ENCODE data around the gene IFNA5.
A peak's percentile ranks its signal among the peaks of the same experiment; 100 is the strongest.

IFNA5 gene

DNA sequence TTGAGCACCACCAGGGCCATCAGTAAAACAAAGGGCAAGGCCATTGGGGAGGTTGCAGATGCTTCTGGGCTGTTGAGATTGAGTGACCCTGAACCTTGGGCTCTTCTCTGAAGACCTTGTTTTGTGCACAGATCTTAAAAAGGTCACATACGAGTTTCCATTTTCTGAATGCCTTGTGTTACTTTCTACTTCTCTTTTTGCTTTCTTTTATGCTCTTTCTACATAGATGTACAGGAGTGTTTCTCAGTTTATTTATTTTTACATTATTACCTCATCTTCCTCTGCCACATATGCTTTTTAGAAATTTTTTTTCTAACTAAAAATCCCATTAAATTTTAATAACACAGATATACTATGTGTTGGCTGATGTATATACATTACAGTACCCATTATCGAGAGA, at the start of gene IFNA5:
IFNA5 (minus strand) TSS at position 101 of the 400 bp plus-strand sequence; CDS start at position 44, 57 bp downstream.
- DNase-seq = no peak

DNA sequence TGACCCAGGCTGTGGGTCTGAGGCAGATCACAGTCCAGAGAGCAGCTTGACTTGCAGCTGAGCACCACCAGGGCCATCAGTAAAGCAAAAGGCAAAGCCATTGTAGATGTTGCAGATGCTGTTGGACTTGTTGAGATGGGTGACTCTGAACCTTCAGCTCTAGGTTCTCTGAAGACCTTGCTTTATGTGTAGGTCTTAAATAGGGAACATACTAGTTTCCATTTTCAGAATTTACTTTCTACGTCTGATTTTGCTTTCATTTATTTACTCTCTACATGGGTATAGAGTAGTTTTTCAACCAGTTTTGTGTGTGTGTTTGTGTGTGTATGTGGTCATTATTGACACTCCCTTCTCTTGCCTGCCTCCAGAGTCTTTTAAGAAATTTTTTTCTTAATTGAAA, 45.7 kb upstream of the IFNA5 start, which contains the start of gene IFNA6:
IFNA6 (minus strand) TSS at position 101 of the 400 bp plus-strand sequence; CDS start at position 101, 0 bp downstream.
- DNase-seq = no peak

DNA sequence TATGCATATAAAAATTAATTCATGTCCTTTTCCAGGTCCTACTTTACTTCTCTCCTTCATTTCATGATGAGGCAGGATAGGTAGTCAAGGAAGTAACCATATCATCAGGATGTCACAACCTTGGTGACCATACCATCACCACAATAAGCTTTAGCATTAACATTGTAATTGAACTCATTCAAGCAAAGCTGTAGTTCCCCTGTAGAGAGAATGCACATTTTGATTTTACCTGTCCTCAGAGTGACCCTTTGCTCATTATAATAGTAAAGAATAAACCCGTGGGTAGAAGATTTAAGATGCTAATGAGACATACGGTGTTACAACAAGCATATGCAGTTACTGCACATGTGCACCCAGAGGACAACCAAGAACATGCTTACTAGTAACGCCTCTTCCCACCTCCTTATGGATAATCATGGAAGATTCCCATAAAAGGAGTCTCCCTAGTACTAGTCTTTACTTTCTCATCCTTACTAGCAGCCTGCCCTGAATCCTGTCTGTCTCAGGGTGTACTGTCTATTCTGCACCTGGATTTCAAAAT, 43.4 kb upstream of the IFNA5 start:
- DNase-seq = no peak

DNA sequence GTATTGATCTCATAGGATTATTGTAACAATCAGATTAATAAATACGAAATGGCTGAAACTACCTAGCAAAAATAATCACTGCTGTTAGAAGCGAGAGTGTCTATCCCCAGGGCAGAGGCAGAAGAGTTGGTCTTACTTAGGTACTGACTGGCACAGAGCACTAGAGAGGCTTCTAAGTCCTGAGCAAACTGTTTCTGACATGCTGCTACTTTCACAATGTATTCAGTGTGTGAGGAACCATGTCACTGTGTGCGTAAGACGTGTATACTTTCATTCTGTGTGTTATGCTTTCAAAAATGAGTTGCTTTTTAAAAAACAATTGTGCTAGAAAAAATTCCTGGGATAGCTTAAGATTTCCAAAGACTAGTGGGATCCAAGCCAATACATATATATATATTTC, 35.6 kb upstream of the IFNA5 start:
- no peak for DNase-seq

DNA sequence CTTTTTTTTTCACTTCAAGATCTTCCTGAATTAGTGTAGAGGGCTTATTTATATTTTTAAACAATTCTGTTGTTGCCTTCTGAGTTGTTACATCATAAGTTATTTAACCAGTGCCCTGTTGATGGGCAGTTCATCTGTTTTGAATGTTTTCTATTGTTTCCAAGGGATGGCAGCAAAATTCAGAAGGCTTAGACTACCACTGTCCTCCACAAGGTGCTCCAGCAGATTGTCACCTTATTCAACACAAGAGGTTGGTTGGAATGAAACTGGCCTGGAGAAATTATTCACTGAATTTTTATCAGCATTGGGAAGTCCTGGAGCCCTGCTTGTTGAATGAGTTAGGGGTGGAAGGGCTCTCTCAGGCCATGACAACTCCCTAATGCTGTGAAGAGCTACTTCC, 31.3 kb upstream of the IFNA5 start:
- DNase-seq = no peak

DNA sequence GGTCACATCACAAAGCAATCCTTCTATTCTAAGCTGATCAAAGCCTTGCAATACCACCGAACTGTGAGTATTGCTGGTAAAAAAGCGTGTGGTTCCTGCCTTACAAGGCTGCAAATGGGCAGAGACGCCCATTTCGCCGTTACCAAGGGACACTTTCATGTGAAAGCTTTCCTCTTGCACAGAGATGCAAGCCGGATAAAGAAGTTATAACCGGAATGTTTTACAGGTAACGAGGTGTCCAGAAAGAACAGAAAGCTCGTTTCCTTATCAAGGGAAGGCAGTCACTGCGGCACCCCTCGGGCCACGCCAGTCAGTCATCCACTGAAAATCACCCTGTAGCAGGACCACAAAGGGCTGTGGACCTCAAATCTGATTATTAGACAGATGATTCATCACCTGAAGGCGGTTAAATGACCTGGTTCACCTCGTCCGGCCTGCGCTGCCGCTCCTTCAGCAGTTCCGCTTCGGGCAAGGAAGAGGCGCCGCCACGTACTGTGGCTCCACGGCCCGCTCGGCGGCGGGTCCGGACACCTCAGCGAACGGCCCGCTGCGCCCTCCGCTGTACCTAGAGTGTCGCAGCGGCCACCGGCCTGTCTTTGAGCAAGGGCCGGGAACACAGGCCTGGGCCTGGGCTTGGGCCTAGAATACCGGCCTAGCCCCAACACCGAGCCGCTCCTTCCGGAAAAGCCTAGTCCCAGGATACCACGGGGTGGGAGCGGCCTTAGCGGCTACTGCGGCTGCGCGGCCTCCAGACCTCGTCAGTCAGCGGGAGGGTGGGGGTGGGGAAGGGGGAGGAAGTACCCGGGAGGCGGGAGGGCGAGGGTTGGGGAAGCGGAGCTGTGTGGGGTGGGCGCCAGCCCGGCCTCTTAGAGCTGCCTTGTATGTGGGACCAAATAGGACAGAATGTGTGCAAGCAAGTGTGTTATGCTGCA, 29.9 kb upstream of the IFNA5 start, which contains the start of gene KLHL9:
KLHL9 (minus strand) TSS at position 704 of the 932 bp plus-strand sequence; CDS start at position 159, 545 bp downstream.
- DNase-seq = peak; percentile 76

DNA sequence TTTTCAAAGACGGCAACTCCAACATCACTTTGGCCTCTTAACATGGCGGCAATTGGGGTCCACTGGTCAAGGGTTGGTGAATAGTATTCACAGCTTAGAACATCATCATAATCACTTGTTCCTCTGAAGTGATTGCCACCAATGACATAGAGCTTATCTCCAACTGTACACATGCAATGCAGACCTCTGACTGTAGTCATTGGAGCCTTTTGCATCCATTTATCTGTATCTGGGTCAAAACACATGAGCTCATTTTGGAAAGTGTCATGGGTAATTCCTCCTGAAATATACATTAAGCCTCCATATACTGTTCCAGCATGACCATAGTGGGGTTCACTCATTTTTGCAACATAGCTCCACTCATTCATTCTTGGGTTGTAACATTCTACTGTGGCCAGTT, 28.1 kb upstream of the IFNA5 start:
- no peak for DNase-seq

DNA sequence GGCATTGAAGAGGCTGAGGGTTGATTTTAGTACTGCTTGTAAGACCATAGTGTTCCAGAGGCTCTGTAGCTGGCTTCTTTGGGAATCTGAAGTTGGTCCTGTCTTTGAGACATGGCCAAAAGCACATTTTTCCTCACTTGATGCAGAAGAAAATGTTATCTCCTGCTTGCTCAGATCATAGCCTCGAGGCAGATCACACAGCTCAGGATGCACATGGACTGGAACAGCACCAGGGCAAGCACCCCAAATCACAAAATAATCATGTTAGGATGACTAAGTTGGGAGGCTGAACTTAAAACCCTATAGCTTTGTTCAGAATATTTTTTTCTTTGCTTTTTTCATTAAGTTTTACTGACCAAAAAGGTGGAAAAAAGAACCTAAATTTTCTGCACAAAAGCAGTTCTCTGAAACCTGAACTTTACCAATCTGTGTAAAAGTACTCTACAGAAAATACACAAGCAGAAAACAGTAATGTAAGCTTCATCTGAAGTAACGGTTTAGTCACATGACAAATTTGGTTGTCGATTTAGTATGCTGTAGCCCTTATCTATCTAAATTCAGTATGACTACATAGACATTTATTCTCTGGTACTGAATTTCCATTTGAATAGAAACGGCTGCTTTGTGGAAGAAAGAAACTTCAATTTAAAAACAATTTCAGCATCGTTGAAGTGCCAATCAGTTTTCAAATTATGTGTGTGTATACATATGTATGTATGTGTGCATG, 26.7 kb upstream of the IFNA5 start:
- no peak for DNase-seq

DNA sequence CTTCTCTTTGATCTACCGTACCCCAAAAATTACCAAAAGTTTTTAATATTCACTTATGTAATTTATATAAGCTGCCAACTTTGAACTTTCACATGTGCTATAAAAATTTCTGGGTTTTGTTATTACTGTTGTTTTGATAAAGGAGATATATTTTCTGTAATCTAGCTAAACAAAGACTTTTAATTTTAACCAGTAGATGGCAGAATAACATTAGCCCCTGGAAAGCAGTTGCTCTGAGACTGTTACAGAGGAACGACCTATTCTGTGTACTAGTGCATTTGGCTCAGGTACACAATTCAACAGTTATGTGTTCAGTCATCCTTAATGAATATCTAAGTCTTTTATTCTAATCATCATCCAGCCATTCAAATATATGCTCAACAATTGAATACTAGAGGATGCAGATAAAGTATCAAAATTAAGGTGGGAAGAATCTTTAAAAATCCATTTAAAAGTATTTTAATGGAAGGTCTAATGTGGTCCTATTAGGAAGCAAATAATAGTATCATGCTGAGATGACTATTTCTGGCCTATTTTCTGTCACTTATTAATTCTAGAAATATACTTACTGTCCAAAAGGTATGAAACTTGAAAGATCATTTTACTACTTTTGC, 21.5 kb upstream of the IFNA5 start:
- DNase-seq = peak; percentile 21

DNA sequence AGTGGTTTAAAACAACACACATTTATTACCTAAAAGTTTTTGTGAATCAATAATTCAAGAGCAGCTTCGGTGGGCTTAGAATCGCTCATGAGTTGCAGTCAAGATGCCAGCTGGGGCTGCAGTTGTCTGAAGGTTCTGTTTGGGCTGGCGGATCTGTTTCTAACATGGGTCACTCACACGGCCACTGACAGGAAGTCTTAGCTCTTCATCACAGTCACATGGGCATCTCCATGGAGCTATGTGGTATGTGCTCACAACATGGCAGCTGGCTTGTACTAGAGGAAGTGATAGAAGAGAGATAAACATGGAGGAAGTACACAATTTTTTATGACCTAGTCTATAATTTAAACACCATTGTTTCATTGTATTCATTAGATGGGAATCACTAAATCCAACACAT, 18.9 kb upstream of the IFNA5 start:
- DNase-seq = no peak

DNA sequence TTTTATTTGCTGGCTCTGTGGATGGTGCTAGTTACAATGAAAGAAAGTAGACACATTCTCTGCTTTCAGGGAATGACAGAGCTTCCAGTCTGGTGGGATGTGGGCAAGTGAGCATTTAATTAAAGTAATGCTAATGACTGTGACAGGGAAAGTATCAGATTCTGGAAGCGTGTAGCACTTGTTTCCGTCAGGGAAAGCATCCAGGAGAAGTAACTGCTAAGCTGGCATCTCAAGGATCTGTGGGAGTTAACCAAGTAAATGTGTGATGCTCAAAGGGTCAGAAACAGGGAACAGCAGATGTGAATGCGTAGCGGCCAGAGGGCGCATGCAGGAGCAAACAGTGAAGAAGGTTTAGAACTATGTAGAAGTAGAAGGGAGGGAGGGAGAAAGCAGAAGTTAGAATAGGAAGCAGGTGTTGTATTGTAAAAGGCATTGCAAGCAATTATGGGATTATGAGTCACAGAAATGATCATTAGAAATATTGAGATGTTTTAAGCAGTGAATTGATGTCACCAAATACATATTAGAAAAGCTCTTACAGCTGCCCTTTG, 17.9 kb upstream of the IFNA5 start:
- no peak for DNase-seq

DNA sequence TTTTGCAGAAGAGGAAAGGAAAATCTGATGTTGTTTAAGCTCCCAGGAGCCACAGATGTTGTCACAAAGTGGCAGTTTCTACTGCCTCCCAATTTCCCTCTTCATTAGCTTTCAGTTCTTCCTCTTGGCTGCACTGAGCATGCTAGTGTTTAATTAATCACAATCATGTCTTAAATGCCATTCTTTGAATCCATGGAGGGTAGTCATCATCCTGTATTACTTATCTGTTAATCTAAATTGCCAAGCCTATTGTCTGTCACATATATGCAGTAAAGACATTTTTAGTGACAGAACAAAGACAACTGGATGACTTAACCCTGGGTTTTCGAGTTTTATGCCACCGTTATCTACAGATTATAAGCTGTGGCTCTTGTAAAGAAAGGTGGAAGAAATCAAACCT, 15.4 kb upstream of the IFNA5 start:
- no peak for DNase-seq

DNA sequence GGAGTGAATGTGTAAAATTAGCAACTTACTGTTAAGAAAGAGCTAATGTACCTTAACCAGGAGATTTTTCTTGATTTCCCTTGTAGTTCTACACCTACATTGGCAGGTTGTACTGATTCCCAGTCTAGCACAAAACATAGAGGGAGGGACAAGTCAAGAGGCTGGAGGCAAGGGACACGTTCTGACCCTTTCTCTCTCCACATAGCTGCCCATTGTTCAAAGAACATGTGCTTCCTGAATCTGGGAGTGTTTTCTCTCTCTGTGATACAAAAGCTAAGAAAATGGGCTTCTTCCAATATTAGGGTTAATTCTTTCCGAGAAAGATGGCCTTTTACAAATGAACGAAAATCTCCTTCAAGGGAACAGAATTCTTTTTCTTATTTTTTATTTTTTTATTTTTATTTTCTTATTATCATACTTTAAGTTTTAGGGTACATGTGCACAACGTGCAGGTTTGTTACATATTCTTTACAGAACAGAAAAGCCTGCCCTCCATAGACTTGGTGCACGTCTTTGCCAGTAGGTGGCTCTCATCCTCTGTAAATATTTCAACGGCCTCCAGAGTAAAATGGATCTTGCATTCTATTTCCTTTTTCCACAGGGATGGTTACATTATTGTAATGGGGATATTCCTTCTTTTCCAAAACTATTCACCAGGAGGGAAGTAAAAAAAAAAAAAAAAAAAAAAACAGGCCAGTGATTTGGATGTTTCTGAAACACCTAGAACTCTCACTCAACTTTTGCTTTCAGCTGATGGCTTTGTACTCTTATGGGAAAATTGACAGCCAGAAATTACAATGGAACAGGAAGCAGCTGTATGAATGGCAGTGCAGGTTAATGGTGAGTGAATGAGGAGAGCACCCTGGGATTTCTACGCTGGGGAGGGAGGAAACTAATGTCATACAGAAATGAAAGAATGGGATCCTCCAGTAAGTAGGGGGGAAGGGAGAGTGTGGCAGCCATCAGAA, 13.1 kb upstream of the IFNA5 start:
- peak; percentile 16 for DNase-seq

DNA sequence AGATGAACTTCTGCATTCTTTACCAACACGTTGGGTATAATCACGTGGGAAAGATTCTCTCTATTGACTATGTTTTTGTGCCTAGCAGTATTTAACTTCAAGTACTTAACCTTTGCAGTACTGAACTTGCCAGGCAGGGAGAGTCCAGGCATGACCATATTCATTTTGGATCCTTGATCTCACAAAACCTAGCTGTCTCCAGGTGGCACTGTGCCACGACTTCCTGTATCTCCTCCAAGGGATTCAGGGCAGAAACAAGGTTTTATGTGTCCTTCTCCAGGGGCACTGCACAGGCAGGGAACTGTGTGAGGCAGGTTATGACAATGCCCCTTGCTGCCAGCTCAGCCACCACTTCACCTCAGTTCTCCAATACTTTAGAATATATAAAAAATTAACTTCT, 11.7 kb upstream of the IFNA5 start:
- DNase-seq = no peak

DNA sequence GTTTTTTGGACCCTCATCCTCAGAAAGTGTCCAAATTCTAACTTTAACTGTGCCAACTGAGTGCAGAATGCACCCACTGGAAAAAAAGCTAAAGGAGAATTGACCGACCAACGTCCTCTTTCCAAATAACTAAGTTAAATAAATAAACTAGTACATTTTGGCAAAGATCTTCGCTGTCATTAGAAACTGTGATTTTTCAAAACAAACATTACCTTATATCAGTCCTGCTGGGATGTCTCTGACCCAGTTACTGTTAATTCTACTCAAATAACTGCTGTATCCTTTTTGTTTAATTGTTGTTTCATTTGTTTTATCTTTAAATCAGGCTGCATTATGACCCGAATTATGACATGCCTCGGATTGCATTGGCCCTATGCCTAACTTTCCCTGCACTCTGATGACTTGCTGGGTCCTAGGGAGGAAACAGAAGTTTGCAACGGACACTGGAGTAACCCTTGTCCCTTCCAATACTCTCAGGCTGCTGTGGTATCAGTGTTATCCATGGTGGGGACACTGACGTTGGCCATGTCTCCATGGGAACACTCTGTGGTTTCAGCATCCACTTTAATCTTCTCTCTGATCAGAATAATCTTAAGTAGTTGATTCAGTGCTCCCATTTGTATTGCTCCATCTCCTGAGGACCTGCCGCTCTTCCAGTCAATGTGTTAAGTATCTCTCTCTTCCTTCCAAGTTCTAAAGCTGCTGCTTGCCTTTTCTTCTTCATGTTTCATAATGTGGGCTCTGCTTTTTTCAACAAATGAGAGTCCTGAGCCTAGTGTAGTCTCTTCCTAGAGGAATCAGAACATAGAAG, 11.1 kb upstream of the IFNA5 start:
- no peak for DNase-seq

DNA sequence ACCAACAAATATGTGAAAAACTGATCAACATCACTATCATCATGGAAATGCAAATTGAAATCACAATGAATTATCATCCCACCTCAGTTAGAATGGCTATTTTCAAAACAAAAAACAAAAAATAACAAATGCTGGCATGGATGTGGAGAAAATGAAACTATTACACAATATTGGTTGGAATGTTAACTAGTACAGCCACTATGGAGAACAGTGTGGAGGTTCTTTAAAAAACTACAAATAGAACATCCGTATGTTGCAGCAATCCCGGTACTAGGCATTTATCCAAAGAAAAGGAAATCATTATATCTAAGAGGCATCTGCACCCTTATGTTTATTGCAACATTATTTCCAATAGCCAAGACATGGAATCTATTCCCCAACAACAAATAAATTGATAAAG, 9.0 kb upstream of the IFNA5 start:
- no peak for DNase-seq

DNA sequence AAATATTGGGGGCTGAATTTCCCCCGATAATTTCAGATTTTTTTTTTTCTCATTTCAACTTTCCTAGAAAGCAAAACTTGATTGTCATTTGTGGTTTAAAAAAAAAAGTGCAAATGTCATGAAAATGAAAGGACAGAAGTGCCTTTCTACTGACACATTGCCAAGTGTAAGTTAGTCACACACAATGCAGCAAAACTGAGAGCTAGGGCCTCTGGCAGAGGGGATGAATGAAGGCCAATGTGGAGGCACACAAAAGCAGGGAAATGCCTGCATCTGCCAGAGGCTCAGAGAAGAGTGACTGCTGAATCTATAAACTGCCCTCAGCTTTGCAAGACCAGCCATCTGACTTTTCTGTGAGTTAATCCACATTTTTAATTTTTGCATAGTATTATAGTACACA, 6.8 kb upstream of the IFNA5 start:
- DNase-seq = no peak

DNA sequence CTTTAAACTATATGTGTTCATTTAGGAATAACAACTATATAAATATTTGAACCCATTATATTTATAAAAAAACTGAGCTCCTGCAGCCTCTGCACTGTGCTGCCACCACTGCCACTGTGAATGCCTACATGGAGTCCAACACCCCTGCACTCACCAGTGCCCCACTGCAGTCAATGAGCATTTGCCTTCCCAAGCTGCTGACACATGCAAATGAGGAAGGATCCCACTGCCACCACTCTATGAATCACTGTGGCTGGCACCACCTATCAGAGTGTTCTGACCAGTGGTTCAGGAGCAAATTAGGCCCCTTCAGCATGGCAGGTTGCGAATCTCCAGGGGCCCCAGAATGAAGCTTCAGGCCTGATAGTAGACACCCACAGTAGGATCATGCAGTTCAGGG, 9.1 kb downstream of the IFNA5 start:
- no peak for DNase-seq

DNA sequence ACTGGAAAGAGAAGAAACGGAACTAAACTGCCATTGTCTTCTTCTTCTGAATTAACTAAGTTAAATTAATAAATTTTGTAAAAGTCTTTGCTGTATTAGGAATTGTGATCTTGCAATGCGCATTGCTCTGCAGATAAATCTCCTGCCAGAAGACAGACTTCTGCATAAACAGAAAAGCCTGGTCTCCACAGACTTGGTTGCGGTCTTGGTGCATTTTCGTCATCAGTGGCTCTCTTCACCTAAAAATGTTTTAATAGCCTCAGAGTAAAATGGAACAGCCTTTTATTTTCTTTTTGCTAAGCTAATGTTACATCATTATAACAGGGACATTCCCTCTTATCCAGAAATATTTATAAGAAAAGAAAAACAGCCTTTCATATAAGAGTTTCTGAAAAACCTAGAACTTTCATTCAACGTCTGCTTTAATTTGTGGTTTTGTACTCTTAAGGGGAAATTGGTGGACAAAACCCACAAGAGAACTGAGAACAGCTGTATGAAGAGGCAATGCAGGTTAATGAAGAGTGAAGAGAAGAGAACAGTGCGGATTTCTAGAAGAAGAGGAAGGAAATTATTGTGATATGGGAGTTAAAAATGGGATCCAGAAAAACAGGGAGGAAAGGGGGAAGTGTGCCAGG, 10.1 kb downstream of the IFNA5 start:
- DNase-seq = no peak

DNA sequence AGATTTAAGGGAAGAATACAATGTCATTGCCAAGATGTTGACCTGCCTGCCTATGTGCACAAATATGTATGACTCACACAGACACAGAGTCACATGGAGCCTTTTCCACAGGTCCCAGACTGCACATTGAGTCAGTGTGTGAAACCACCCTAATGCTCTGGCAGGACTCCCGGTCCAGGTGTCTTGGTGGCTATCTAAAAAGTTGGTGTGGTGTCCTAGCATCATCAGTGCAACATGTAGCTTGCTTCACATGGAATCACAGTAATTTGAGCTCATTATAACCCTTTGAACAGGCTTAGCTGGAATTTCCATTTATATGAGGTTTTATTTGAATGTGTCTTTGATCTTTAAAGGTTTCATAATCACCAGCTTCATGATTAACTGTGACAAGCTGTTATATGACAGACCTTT, 10.7 kb downstream of the IFNA5 start:
- no peak for DNase-seq

All from NCI-H2171 treated with DMSO at 0.1 percent for 48 hours (cell line).